Adrenal gland (tissue), 12 donors: ENCODE results near the gene SPIRE1. TPM values are rescaled to one million over a fixed set of nuclear protein-coding genes. Genes with fewer than 3 reads are reported as not detected.

Source experiments
- DNase-seq, 7 donors: peaks; one replicate each; pipeline ENCODE4 v3.0.0-alpha.2; 2019 to 2020
- H3K27ac ChIP-seq, 5 donors: fragments of 200-600 bp; sonication (generic) in 4 of 5; 1 replicate in 3 of 5; 2 replicates in 2 of 5; pipeline versions ENCODE4 v1.5.1 to v1.8.0; 2016 to 2020; ENCODE audit warnings: mild to moderate bottlenecking in 1 of 5
- H3K27me3 ChIP-seq: fragments of 200-600 bp; 2 replicates; pipeline ENCODE4 v1.8.0; 2021
- H3K36me3 ChIP-seq, 2 donors: fragments of 200-600 bp; replicated peaks in 1 of 2; 1 replicate in 1 of 2; 2 replicates in 1 of 2; pipeline versions ENCODE4 v1.5.1 to v1.8.0; 2018 to 2022
- H3K4me1 ChIP-seq, 2 donors: fragments of 200-600 bp; replicated peaks in 1 of 2; 1 replicate in 1 of 2; 2 replicates in 1 of 2; pipeline versions ENCODE4 v1.5.1 to v1.8.0; 2018 to 2021
- H3K4me3 ChIP-seq, 4 donors: fragments of 200-600 bp; sonication (generic) in 3 of 4; one replicate each; pipeline ENCODE4 v1.5.1; 2016 to 2018
- H3K9me3 ChIP-seq, 3 donors: fragments of 200-600 bp; sonication (generic) in 1 of 3; replicated peaks in 1 of 3; 1 replicate in 2 of 3; 2 replicates in 1 of 3; pipeline versions ENCODE4 v1.5.1 to v1.8.0; 2016 to 2021
- POLR2A ChIP-seq, 2 donors: fragments of 450-650 bp; IDR thresholded peaks; one replicate each; pipeline ENCODE4 v1.6.1; 2017; ENCODE audit warnings: antibody characterized with exemption in 2 of 2, mild to moderate bottlenecking in 2 of 2, moderate library complexity in 1 of 2
- WGBS, 4 donors: extraction: QIAGEN DNeasy Blood & Tissue Kit in 2 of 4; methylation state at CpG; one replicate each; pipeline versions ENCODE4 v1.1.5 to v1.1.7; 2013 to 2017; 5-methylcytosine and 5-hydroxymethylcytosine counted together
- intact Hi-C, 2 donors: fragments of 100-400 bp; cut with DNase I; formaldehyde crosslinking; loops; one replicate each; pipeline versions ENCODE4 v1.14.1 to v1.15.0; 2022 to 2023
- polyA plus RNA-seq, 3 donors: library from polyadenylated mRNA; stranded (reverse); fragments of 200-250 nt in 2 of 3; fragments of 350-450 nt in 1 of 3; fragmentation: Illumina TruSeq in 1 of 3; extraction: RNeasy Lipid Tissue Mini Kit (QIAGEN cat#74804) in 1 of 3; gene quantifications; one replicate each; pipeline ENCODE4 v1.2.3, GENCODE V29; 2013 to 2014
- total RNA-seq, 9 donors: library from RNA; depleted of rRNA in 4 of 9; stranded (reverse); fragments of >200 nt in 4 of 9; fragments of 120-200 nt in 1 of 9; fragmentation: NEBNext Ultra II Directional in 1 of 9; extraction: Animal tissue kit (Norgen Biotek cat#: 25700) in 1 of 9; gene quantifications; one replicate each; pipeline versions ENCODE4 v1.1.0 to v1.2.4, GENCODE V29; 2013 to 2023
- TF ChIP-seq, protein P1 (sequence below), 6 experiments: fragments of 450-650 bp in 4 of 6; fragments of 200-600 bp in 2 of 6; sonication (generic) in 1 of 6; IDR thresholded peaks; 1 replicate in 5 of 6; 2 replicates in 1 of 6; pipeline versions ENCODE4 v1.5.1 to v1.8.0; 2016 to 2021; ENCODE audit warnings: antibody characterized with exemption in 6 of 6, mild to moderate bottlenecking in 2 of 6, moderate library complexity in 1 of 6
- donor health status: healthy with polysubstance abuse.
- donor health status: Bipolar disorder and iron deficiency.
- donor health status: DM: yes; HTN: yes; CAD: no.
- donor health status: DM: no; HTN: no; CAD: no.
- donor health status: DM: no; HTN: no; CAD: no.
- donor health status: DM: yes; HTN: yes; CAD: no.

SPIRE1 gene
- total and polyA plus RNA-seq, 12 donors: 11.7 to 74.0 (median 45.6) TPM

DNA sequence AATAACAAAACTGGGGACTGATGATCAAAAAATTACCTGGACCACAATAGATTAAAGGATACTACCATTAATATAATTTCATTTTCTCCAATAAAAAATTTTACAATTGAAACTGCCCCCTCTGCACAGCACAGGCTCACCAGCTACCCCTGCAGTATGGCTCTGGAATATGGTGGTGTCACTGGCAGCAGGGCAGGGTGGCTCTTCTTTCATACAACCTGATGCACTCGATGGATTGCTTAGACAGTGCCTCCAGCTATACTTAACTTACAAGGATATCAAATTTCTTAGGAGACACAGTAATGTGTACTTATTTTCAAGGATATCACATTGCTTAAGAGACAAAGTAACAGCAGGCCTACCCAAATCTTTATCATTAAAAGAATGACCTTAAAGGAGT is 126.2 kb downstream of the SPIRE1 start:
- H3K36me3 ChIP-seq: no peaks in the 10 kb centered on the region
- intact Hi-C loops: no loop called here
- H3K9me3 ChIP-seq: no peaks in the 10 kb centered on the region
- 50 to 55% (median 52%) methylated on average over 1 of the region's 1 CpG for WGBS, 4 donors
- no peak overlapping the region for H3K27ac ChIP-seq
- no peak overlapping the region for H3K4me3 ChIP-seq
- DNase-seq: no peak
- peaks cover 0 to 8% of the 10 kb centered on the region in 2 donors for H3K4me1 ChIP-seq
- H3K27me3 ChIP-seq: no peaks in the 10 kb centered on the region
- no peak for TF ChIP-seq POLR2A (IDR thresholded peaks at IDR 0.05)
- TF ChIP-seq, protein P1, sequence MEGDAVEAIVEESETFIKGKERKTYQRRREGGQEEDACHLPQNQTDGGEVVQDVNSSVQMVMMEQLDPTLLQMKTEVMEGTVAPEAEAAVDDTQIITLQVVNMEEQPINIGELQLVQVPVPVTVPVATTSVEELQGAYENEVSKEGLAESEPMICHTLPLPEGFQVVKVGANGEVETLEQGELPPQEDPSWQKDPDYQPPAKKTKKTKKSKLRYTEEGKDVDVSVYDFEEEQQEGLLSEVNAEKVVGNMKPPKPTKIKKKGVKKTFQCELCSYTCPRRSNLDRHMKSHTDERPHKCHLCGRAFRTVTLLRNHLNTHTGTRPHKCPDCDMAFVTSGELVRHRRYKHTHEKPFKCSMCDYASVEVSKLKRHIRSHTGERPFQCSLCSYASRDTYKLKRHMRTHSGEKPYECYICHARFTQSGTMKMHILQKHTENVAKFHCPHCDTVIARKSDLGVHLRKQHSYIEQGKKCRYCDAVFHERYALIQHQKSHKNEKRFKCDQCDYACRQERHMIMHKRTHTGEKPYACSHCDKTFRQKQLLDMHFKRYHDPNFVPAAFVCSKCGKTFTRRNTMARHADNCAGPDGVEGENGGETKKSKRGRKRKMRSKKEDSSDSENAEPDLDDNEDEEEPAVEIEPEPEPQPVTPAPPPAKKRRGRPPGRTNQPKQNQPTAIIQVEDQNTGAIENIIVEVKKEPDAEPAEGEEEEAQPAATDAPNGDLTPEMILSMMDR (IDR thresholded peaks at IDR 0.05): no peak

DNA sequence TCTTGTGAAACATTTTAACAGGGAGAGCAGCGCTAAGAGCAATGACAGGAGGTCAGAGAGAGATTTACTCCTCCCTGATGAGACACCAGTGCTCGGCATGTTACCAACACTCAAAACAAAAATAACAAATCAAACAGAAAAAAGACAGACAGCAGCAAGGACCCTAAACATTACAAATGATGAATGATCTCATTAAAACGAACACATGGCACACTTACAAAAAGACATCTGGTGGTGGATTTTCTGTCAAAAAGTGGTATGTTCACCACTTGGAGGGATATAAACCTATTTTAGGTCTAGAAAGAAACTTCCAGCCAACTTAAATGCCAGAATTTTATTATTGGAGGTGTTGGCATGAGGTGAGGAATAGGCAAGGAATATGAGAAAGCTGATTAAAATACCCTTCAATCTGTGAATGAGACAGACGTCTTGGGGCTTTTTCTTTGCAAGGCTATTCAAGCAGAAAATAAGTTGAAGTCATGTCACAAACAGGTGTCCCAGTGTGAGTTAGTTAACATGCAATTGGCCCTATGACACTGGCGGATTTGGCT is 137.4 kb downstream of the SPIRE1 start:
- no peak for TF ChIP-seq POLR2A (IDR thresholded peaks at IDR 0.05)
- TF ChIP-seq, protein P1 (IDR thresholded peaks at IDR 0.05): no peak
- Histone ChIP-seq H3K27me3 (no peaks in the 10 kb centered on the region), H3K36me3 (no peaks in the 10 kb centered on the region), H3K27ac (no peak overlapping the region), H3K4me3 (no peak overlapping the region), H3K4me1 (peaks cover 12 to 28% of the 10 kb centered on the region in 2 donors), H3K9me3 (no peaks in the 10 kb centered on the region)
- 30 to 42% (median 39%) methylated on average over 5 of the region's 5 CpGs for WGBS, 4 donors
- peak in 2 of 7 donors; percentile 23 to 30 for DNase-seq
- intact Hi-C loops: no loop called here

DNA sequence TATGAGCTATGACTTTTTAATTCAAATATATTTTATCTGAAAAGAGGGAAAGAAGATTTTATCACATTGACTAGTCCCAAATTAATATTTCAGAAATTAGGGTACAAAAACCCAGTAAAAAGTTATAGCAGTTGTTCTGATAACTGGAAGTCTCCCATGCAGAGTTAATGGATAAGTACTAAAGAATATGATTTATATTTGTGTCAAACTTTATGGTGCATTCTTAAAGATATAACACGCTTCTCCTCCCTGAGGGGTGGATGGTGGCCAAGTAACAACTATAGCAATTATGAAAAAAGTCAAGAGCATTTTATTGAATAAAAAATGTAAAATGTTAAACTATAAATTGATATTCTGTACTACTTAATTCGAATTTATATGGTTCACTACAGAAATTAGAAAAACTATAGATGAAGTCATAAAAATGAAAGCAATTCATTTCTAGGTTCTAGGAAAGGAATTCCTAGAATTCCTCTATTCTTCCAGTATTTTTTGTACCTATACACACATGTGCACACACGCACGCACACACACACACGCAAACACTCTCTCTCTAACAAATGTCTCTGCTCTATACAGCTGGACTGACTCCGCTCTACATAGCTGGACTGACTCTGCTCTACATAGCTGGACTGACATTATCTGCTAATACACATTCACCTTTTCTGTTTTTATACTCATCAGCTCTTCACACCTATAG is 138.9 kb downstream of the SPIRE1 start:
- Histone ChIP-seq H3K4me3 (no peak overlapping the region), H3K27ac (no peak overlapping the region), H3K9me3 (no peaks in the 10 kb centered on the region), H3K36me3 (no peaks in the 10 kb centered on the region), H3K27me3 (no peaks in the 10 kb centered on the region), H3K4me1 (peaks cover 12 to 28% of the 10 kb centered on the region in 2 donors)
- intact Hi-C loops: no loop called here
- 85 to 96% (median 92%) methylated on average over 6 of the region's 6 CpGs for WGBS, 4 donors
- TF ChIP-seq, protein P1 (IDR thresholded peaks at IDR 0.05): no peak
- no peak for TF ChIP-seq POLR2A (IDR thresholded peaks at IDR 0.05)
- no peak for DNase-seq

DNA sequence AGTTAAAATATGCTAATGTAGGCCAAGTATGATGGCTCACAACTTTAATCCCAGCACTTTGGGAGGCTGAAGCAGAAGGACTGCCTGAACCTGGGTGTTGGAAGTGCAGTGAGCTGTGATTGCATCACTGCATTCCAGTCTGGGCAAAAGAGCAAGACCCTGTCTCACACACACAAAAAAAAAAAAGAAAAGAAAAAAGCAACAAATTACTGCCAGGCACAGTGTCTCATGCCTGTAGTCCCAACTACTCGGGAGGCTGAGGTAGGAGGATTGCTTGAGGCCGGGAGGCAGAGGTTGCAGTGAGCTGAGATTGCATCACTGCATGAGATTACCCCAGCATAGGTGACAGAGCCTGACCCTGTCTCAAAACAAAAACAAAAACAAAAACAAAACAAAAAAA is 139.6 kb downstream of the SPIRE1 start:
- no peak overlapping the region for H3K27ac ChIP-seq
- intact Hi-C loops: no loop called here
- DNase-seq: peak in 1 of 7 donors; percentile 64
- no peaks in the 10 kb centered on the region for H3K9me3 ChIP-seq
- H3K4me3 ChIP-seq: no peak overlapping the region
- no peaks in the 10 kb centered on the region for H3K27me3 ChIP-seq
- no peak for TF ChIP-seq POLR2A (IDR thresholded peaks at IDR 0.05)
- TF ChIP-seq, protein P1 (IDR thresholded peaks at IDR 0.05): no peak
- H3K4me1 ChIP-seq: peaks cover 12 to 28% of the 10 kb centered on the region in 2 donors
- WGBS, 4 donors: 93 to 98% (median 97%) methylated on average over 2 of the region's 2 CpGs
- H3K36me3 ChIP-seq: no peaks in the 10 kb centered on the region
